ENCODE measurements around the gene SLC22A12.

SLC22A12 gene

GRCh38 chr11:64556721-64557250 is 34.2 kb upstream of the SLC22A12 start:
- Histone ChIP-seq H3K27ac (no peak overlapping the region), H3K4me3 (ENCODE audit: low read depth, low read length) (no peak overlapping the region), H3K36me3 (no peaks in the 10 kb centered on the region), H3K9me3 (ENCODE audit: severe bottlenecking) (no peaks in the 10 kb centered on the region), H3K27me3 (ENCODE audit: insufficient read depth, low read depth, severe bottlenecking) (no peaks in the 10 kb centered on the region)
- TF ChIP-seq CTCF (IDR thresholded peaks at IDR 0.05; ENCODE audit: low read depth, low read length): no peak
- no peak for DNase-seq

- DNase-seq: no peak
- Histone ChIP-seq H3K9me3 (ENCODE audit: severe bottlenecking) (no peaks in the 10 kb centered on the region), H3K27me3 (ENCODE audit: insufficient read depth, low read depth, severe bottlenecking) (no peaks in the 10 kb centered on the region), H3K4me3 (ENCODE audit: low read depth, low read length) (no peak overlapping the region), H3K27ac (no peak overlapping the region), H3K36me3 (no peaks in the 10 kb centered on the region)
- TF ChIP-seq CTCF (IDR thresholded peaks at IDR 0.05; ENCODE audit: low read depth, low read length): no peak
Observed at GRCh38 chr11:64558065-64558745, 32.8 kb upstream of the SLC22A12 start.

GRCh38 chr11:64558869-64559268 is 32.2 kb upstream of the SLC22A12 start:
- no peak for TF ChIP-seq CTCF (IDR thresholded peaks at IDR 0.05; ENCODE audit: low read depth, low read length)
- Histone ChIP-seq H3K9me3 (ENCODE audit: severe bottlenecking) (no peaks in the 10 kb centered on the region), H3K4me3 (ENCODE audit: low read depth, low read length) (no peak overlapping the region), H3K27ac (no peak overlapping the region), H3K36me3 (no peaks in the 10 kb centered on the region), H3K27me3 (ENCODE audit: insufficient read depth, low read depth, severe bottlenecking) (no peaks in the 10 kb centered on the region)
- DNase-seq: no peak

- H3K9me3 ChIP-seq (ENCODE audit: severe bottlenecking): no peaks in the 10 kb centered on the region
- H3K27me3 ChIP-seq (ENCODE audit: insufficient read depth, low read depth, severe bottlenecking): no peaks in the 10 kb centered on the region
- no peak for TF ChIP-seq CTCF (IDR thresholded peaks at IDR 0.05; ENCODE audit: low read depth, low read length)
- no peak overlapping the region for H3K27ac ChIP-seq
- no peaks in the 10 kb centered on the region for H3K36me3 ChIP-seq
- no peak overlapping the region for H3K4me3 ChIP-seq (ENCODE audit: low read depth, low read length)
- DNase-seq: no peak
Observed at GRCh38 chr11:64559351-64560138, 31.5 kb upstream of the SLC22A12 start.

GRCh38 chr11:64560139-64560771 is 30.8 kb upstream of the SLC22A12 start:
- no peak for DNase-seq
- no peak overlapping the region for H3K4me3 ChIP-seq (ENCODE audit: low read depth, low read length)
- TF ChIP-seq CTCF (IDR thresholded peaks at IDR 0.05; ENCODE audit: low read depth, low read length): no peak
- no peaks in the 10 kb centered on the region for H3K9me3 ChIP-seq (ENCODE audit: severe bottlenecking)
- no peaks in the 10 kb centered on the region for H3K36me3 ChIP-seq
- no peaks in the 10 kb centered on the region for H3K27me3 ChIP-seq (ENCODE audit: insufficient read depth, low read depth, severe bottlenecking)
- no peak overlapping the region for H3K27ac ChIP-seq

Data from WERI-Rb-1 (cell line).